Measurements from ENCODE around the gene UBP1. TPM values are rescaled to one million over a fixed set of nuclear protein-coding genes. Genes with fewer than 3 reads are reported as not detected.
"Not testable (repeated sequence)": the region's sequence is repeated elsewhere in the genome, so short reads cannot be mapped to it uniquely, and the experiment has no call there.

The UBP1 gene
- total RNA-seq (2014; rRNA removed; shearing (Covaris generic)) = 88.8 and 106 TPM in 2 replicates

- in situ Hi-C loops (cut with HindIII; ENCODE audit: low sequenced_read_pairs) = no loop called here
- peak; percentile 100 for DNase-seq (ENCODE audit: low spot score)
These were observed at the start of gene UBP1 for GRCh38 chr3:33440328-33441224. Gene UBP1, minus strand, starts transcription at chr3:33440405. Its CDS starts 557 bp downstream, at chr3:33439848.

- DNase-seq (ENCODE audit: low spot score) = no peak
- in situ Hi-C loops (cut with HindIII; ENCODE audit: low sequenced_read_pairs) = no loop called here
These were observed 48.5 kb upstream of the UBP1 start for GRCh38 chr3:33488683-33489082.

- in situ Hi-C loops (cut with HindIII; ENCODE audit: low sequenced_read_pairs) = no loop called here
- no peak for DNase-seq (ENCODE audit: low spot score)
These were observed 48.0 kb upstream of the UBP1 start for GRCh38 chr3:33488246-33488645.

- in situ Hi-C loops (cut with HindIII; ENCODE audit: low sequenced_read_pairs) = no loop called here
- DNase-seq (ENCODE audit: low spot score) = no peak
These were observed 41.9 kb upstream of the UBP1 start for GRCh38 chr3:33482111-33482521.

GRCh38 chr3:33474896-33475295 lies 34.7 kb upstream of the UBP1 start:
- DNase-seq (ENCODE audit: low spot score) = no peak
- in situ Hi-C loops (cut with HindIII; ENCODE audit: low sequenced_read_pairs) = no loop called here

- no peak for DNase-seq (ENCODE audit: low spot score)
- in situ Hi-C loops (cut with HindIII; ENCODE audit: low sequenced_read_pairs) = no loop called here
These were observed 33.6 kb upstream of the UBP1 start for GRCh38 chr3:33473813-33474212.

- in situ Hi-C loops (cut with HindIII; ENCODE audit: low sequenced_read_pairs) = no loop called here
- no peak for DNase-seq (ENCODE audit: low spot score)
These were observed 27.6 kb upstream of the UBP1 start for GRCh38 chr3:33467786-33468185.

- in situ Hi-C loops (cut with HindIII; ENCODE audit: low sequenced_read_pairs) = no loop called here
- no peak for DNase-seq (ENCODE audit: low spot score)
These were observed 20.9 kb upstream of the UBP1 start for GRCh38 chr3:33461097-33461496.

GRCh38 chr3:33459577-33459976 lies 19.4 kb upstream of the UBP1 start:
- in situ Hi-C loops (cut with HindIII; ENCODE audit: low sequenced_read_pairs); DNase-seq (ENCODE audit: low spot score): not testable (repeated sequence)

GRCh38 chr3:33458446-33458845 lies 18.2 kb upstream of the UBP1 start:
- in situ Hi-C loops (cut with HindIII; ENCODE audit: low sequenced_read_pairs) = no loop called here
- no peak for DNase-seq (ENCODE audit: low spot score)

GRCh38 chr3:33456756-33457155 lies 16.6 kb upstream of the UBP1 start:
- in situ Hi-C loops (cut with HindIII; ENCODE audit: low sequenced_read_pairs) = no loop called here
- no peak for DNase-seq (ENCODE audit: low spot score)

- no peak for DNase-seq (ENCODE audit: low spot score)
- in situ Hi-C loops (cut with HindIII; ENCODE audit: low sequenced_read_pairs) = no loop called here
These were observed 13.1 kb upstream of the UBP1 start for GRCh38 chr3:33453331-33453761.

GRCh38 chr3:33451994-33452393 lies 11.8 kb upstream of the UBP1 start:
- in situ Hi-C loops (cut with HindIII; ENCODE audit: low sequenced_read_pairs); DNase-seq (ENCODE audit: low spot score): not testable (repeated sequence)

- in situ Hi-C loops (cut with HindIII; ENCODE audit: low sequenced_read_pairs) = no loop called here
- DNase-seq (ENCODE audit: low spot score) = no peak
These were observed 7.8 kb upstream of the UBP1 start for GRCh38 chr3:33447958-33448357.

- DNase-seq (ENCODE audit: low spot score); in situ Hi-C loops (cut with HindIII; ENCODE audit: low sequenced_read_pairs): not testable (repeated sequence)
These were observed 7.0 kb upstream of the UBP1 start for GRCh38 chr3:33447256-33447625.

GRCh38 chr3:33442190-33442589 lies 2.0 kb upstream of the UBP1 start:
- no peak for DNase-seq (ENCODE audit: low spot score)
- in situ Hi-C loops (cut with HindIII; ENCODE audit: low sequenced_read_pairs) = no loop called here

- DNase-seq (ENCODE audit: low spot score) = no peak
- in situ Hi-C loops (cut with HindIII; ENCODE audit: low sequenced_read_pairs) = no loop called here
These were observed 1.2 kb upstream of the UBP1 start for GRCh38 chr3:33441225-33441976.

GRCh38 chr3:33439546-33440327 lies 468 bp downstream of the UBP1 start:
- in situ Hi-C loops (cut with HindIII; ENCODE audit: low sequenced_read_pairs) = no loop called here
- DNase-seq (ENCODE audit: low spot score) = no peak

GRCh38 chr3:33438881-33439545 lies 1.2 kb downstream of the UBP1 start:
- DNase-seq (ENCODE audit: low spot score) = no peak
- in situ Hi-C loops (cut with HindIII; ENCODE audit: low sequenced_read_pairs) = no loop called here

Measured in G401 (cell line).